K562 treated with DMSO at 1 percent for 4 hours (cell line): Measurements from ENCODE around the gene RAP1A. TPM values are rescaled to one million over a fixed set of nuclear protein-coding genes. Genes with fewer than 3 reads are reported as not detected.

ENCODE experiments used
- total RNA-seq: library from RNA; unstranded; fragments of 300-600 nt; gene quantifications from 2 replicates; pipeline ENCODE4 v1.2.3, GENCODE V29; 2022; ENCODE audit not compliant: insufficient read depth

Gene RAP1A
- 35.7 and 43.6 TPM in 2 replicates for total RNA-seq

GRCh38 chr1:111619635-111620440, at the start of gene RAP1A:
Gene RAP1A, plus strand, starts transcription at chr1:111619789. Its CDS starts 71,572 bp downstream, at chr1:111691361.

GRCh38 chr1:111739194-111739924, 119.8 kb downstream of the RAP1A start, which contains the start of gene INKA2:
Gene INKA2, minus strand, starts transcription at chr1:111739395. Its CDS starts 153 bp downstream, at chr1:111739242.

GRCh38 chr1:111755331-111756123, 135.9 kb downstream of the RAP1A start, which contains the start of gene DDX20:
Gene DDX20, plus strand, starts transcription at chr1:111755901. Its CDS starts 24 bp downstream, at chr1:111755925.

Other genes with a start within 250 kb of the RAP1A start
- 1.5 and 2.2 TPM in 2 replicates for gene OVGP1, start 192.1 kb upstream of the RAP1A start, total RNA-seq
- 21.5 and 28.2 TPM in 2 replicates for gene WDR77, start 170.5 kb upstream of the RAP1A start, total RNA-seq
- gene ATP5PB, start 170.3 kb upstream of the RAP1A start, total RNA-seq, result 212 and 226 TPM in 2 replicates
- 6.8 and 7.8 TPM in 2 replicates for gene C1orf162, start 145.8 kb upstream of the RAP1A start, total RNA-seq
- 0.78 TPM in 1 of 2 replicates, not detected in the other for gene ADORA3, start 116.2 kb upstream of the RAP1A start, total RNA-seq
- not detected in 2 replicates for gene TMIGD3, start 116.2 kb upstream of the RAP1A start, total RNA-seq
- not detected in 2 replicates for gene INKA2, start 119.6 kb downstream of the RAP1A start, total RNA-seq
- gene DDX20, start 136.1 kb downstream of the RAP1A start, total RNA-seq, result 9.0 and 12.0 TPM in 2 replicates